Islet precursor cell (in vitro differentiated cells): ENCODE measurements around the gene SAXO2.
"Not testable (repeated sequence)": the region's sequence is repeated elsewhere in the genome, so short reads cannot be mapped to it uniquely, and the experiment has no call there.

Experiments
- DNase-seq: peaks from one replicate; pipeline ENCODE4 v3.0.0-alpha.2; 2018

Gene SAXO2

DNA sequence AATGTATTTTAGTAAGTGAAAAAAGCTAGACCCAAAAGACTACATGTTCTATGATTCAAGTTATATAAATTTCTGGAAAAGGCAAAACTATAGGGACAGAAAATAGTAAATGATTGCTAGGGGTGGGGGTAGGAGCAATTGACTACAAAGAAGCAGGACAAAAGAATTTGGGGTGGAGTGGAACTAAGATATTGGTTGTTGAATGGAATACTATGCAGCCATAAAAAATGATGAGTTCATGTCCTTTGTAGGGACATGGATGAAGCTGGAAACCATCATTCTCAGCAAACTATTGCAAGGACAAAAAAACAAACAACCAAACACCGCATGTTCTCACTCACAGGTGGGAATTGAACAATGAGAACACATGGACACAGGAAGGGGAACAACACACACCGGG, 25.6 kb downstream of the SAXO2 start:
- not testable (repeated sequence) for DNase-seq

DNA sequence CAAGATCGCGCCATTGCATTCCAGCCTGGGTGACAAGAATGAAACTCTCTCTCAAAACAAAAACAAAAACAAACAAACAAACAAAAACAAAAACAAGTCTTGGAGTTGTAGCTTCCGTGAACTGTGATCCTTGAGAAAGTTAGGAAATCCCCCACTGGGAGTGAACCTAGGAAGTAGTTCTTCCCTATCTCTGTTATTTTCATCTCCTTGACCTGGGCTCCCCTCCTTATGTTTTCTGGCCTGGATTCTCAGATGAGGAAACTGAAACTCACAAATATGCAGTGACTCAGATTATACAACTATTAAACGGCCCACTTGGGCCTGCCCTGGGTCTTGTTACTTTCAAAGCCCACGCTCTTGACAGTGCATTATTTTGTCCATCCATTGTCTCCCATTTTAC, 29.7 kb downstream of the SAXO2 start:
- DNase-seq, result no peak

DNA sequence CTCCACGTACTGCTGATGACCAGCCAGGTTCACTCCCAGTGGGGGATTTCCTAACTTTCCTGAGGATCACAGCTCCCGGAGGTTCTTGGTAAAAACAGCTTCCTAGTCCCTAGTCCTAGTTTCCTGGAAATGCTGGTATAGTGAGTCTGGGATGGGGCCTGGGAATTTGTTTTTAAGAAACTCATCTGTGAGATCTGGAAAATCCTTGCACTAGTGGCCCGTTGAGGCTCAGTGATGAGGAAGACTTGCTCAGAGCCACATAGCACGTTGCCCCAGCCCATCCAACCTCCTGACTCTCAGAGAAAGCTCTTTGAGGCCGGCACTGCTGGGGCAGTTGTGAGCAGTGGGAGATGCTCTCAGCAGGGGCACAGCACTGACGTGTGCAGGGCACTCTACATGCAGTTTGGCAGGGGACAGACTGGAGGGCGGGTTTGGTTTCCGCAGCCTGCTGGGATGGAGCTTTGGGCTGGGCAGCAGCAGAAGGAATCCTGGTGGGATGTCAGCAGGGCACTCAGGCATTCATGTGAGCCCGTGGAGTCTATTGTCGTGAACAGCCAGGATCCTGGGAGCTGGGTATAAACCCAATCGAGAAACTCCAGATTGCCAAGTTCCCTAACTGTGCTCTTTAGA, 31.6 kb downstream of the SAXO2 start:
- no peak for DNase-seq

- DNase-seq, result no peak
Observed at GRCh38 chr15:82297546-82297945, 34.9 kb downstream of the SAXO2 start.

DNA sequence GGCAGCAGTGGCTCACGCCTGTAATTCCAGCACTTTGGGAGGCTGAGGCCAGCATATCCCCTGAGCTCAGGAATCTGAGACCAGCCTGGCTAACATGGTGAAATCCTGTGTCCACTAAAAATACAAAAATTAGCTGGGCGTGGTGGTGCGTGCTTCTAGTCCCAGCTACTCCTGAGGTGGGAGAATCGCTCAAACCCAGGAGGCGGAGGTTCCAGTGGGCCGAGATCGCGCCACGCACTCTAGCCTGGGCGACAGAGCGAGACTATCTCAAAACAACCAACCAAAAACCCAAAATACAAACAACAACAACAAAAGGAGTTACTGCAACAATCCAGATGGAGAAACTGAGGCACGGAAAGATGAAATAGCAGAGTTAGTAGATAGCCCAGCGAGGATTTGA, 35.4 kb downstream of the SAXO2 start:
- no peak for DNase-seq

- DNase-seq, result no peak
Observed at GRCh38 chr15:82298520-82298919, 35.9 kb downstream of the SAXO2 start.

DNA sequence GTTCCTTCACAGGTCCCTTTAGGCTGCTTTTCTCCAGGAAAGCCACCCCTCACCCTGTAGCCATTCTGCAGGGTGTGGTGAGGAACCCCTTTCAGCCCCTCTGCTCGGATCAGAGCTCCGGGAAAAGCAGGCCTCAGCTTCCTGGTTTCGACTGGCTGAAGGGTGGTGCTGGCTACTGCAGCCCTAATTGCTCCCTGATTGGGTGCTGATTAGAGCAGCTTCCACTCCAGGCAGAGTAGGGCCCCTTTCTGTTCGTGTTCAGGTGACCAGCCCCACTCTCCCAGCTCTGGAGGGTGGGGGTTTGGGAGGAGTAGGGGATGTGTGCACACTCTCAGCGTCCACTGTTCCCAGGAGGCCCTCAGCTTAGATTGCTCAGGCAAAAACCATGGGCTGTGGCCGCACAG, 36.9 kb downstream of the SAXO2 start:
- not testable (repeated sequence) for DNase-seq

- peak; percentile 55 for DNase-seq
Observed at GRCh38 chr15:82300326-82300725, 37.7 kb downstream of the SAXO2 start.

DNA sequence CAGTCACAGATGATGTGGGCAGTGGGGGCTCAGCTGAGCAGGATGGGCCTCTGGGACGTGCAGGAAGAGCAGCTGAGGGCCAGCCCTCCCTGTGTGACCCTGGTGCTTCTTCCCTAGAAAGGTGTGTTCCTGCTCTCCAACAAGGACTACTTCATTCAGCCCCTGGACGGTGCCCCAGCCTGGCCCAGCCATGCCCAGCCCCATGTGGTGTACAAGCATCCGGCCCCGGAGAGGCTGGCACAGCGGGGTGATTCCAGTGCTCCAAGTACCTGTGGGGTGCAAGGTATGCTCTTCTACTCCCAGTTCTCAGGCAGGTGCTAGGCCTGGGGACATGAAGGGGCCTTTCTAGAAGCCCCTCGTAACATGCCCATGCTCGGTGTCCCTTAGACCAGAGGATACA, 38.3 kb downstream of the SAXO2 start:
- no peak for DNase-seq

DNA sequence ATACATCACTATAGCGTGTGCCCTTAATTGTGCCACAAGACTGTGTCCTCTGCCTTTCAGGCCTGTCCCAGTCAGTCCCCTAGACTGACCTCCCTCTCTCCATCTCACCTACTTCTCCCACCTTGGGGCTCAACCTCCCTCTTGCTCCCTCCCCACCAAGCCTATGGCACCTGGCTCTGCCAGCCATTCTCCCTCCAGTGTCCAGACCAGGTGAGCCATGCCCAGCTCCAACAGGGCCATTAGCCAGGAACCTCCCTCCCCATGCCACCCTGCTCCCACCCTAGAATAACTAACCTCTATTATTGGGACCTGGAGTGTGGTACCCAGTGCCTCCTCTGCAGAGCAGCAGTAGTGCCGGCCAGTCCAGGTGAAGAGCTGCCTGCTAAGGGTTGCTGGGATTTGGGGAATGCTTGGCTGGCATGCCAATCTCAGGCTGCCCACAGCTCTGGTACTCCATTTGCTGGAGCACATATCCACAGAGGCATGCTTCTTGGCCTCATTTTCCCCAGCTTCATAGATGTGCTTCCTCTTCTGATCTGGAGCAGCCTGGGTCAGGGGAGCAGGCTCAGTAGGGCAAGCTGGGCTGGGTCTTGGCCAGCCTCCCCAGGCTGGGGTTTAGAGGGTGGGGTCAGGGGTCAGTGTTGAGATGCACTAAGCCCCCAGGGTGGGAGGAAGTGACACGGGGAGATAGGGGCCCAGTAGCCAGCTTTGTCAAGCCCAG, 38.8 kb downstream of the SAXO2 start:
- DNase-seq, result no peak

- DNase-seq, result no peak
Observed at GRCh38 chr15:82303956-82304777, 41.5 kb downstream of the SAXO2 start.

DNA sequence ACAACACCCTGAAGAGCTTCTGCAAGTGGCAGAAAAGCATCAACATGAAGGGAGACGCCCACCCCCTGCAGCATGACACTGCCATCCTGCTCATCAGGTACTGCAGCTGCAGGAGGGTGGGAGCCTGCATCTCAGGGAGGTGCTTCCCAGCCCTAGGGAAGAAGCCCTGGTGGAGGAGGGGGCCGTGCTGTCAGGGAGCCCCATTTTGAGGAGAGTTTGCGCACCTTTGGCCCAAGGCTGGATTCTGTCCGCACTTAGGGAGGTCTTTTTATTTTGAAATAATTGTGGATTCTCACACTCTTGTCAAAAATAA, 42.1 kb downstream of the SAXO2 start:
- DNase-seq, result no peak

DNA sequence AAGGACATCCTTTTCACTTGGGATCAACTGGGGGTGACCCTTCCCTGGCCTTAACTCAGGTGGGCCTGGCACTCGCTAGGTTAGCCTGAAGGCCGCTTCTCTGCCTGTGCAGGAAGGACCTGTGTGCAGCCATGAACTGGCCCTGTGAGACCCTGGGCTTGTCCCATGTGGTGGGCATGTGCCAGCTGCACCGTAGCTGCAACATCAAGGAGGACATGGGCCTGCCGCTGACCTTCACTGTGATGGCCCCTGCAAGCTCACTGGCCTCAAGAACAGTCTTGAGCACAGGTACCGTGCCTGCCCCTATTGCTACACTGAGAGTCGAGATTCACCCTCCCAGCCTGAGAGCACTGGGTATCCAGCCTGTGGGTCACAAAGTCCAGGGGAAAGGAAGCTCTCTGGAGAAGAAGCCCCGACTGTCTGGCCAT, 43.0 kb downstream of the SAXO2 start:
- no peak for DNase-seq

GRCh38 chr15:82306791-82307713, 44.4 kb downstream of the SAXO2 start:
- no peak for DNase-seq

- no peak for DNase-seq
Observed at GRCh38 chr15:82307714-82308081, 45.1 kb downstream of the SAXO2 start.

- DNase-seq, result no peak
Observed at GRCh38 chr15:82309802-82310201, 47.2 kb downstream of the SAXO2 start.

GRCh38 chr15:82311321-82311720, 48.7 kb downstream of the SAXO2 start:
- DNase-seq, result peak; percentile 13

DNA sequence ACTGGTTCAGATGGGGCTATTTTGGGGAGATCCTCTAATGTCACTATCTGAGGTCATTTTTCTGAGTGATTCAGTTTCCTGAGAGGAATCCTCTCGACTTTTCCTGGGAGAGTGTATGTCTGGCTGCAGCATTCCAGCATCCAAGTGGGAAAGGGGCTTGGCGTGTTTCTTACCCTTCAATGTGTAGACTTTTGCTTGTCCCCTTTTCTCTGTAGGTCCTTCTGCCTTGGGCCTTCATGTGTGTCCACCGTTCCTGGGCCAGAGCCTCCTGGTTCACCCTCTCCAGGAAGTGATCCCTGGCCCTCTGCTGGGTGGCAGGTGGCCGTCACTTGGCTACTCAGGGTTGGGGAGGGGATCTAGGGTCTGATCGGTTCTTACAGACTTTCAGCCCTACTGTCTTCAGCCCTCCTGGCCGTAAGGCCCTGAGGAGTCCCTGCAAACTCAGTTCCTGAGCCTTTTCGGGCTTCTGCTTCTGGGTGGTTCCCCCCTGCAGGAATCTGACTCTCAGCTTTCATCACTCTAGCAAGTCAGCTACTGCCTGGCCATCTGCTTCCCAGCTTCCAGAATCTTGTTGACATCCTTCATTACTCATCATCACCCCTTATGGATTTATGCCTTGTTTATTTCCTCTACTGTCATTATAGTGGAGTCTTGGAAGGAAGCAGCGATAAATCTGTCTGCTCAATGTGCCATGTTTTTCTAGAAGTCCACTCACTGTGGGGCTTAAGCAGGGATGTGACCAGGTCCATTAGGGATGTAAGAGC, 50.1 kb downstream of the SAXO2 start:
- peak; percentile 43 for DNase-seq

- DNase-seq, result peak; percentile 7
Observed at GRCh38 chr15:82313446-82313845, 50.8 kb downstream of the SAXO2 start.

DNA sequence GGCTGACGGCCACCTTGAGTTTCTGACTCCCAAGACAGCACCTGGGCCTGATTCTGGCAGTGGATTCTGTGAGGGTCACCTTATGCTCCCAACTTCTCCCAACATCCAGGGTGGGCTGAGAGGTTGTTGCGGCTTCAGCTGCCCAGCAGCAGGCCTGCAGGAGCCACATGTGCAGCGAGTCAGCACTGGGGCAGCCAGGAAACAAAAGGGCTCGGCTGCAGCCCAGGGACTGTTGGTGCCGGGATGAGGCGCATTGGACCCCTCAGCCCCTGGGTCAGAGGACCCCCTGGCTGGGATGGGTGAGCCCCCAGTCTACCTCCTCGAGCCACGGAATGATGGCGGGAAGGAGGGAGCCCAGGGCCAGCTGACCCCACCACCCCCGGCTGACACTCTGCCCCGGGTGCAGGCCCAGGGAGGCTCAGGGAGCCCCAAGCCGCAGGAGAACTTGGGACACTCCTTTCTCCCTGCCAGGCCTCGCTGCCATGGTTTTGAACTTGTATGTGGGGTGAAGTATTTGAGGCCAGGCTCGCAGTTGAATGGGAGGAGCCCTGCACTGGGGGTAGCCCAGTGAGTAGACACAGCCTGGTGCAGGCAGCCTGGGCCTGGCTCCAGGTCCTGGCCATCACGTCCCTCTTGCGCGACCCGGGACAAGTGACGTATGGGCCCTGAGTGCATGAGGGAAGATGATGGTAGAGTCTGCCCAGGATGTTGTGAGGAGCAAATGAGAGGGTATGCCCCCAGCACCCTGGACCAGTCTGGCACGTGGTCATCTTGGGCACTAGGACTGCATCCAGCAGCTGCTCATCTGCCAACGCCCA, 51.5 kb downstream of the SAXO2 start:
- DNase-seq, result peak; percentile 50
